ENCODE measurements around the gene C22orf23. TPM values are rescaled to one million over a fixed set of nuclear protein-coding genes. Genes with fewer than 3 reads are reported as not detected.

C22orf23 gene
- 0.29 and 0.72 TPM in 2 replicates for total RNA-seq

DNA sequence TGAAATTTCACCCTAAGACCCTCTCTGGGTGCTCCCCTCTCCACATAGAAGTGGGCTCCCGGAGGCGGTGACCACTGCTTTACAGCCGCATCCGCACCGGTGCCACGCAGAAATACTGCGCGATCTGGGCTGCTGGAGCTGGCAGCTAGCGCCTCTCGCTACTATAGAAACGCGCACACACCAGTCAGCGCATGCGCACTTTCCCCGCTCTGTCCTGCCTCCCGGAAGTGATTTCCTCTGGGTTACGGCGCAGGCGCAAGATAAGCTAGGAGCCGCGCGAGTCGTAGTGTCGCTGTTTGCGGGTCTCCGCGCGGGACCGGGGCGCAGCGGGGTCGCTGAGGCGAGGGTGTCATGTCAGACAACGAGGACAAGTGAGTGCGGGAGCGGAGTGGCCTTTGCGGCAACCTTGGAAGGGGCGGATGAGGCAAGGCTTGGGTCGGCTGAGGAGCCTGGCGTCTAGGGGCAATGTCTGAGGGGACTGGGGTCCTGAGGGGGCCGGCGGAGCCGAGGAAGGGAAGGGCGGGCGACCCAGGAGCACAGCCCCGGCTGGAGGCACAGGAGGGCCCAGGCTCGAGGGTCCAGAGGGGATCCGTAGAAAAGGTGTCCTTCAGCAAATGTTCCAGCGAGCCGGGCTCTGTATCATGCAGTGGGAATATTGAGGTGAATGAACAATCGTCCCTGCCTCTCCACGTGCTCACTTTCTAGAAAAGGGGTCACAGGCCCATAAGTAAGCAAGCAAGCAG, at the start of gene C22orf23, which contains the start of gene POLR2F:
Gene C22orf23, minus strand, starts transcription at position 165 of the 743 bp plus-strand sequence. CDS start 452 bp downstream, outside the sequence.
Gene POLR2F, plus strand, starts transcription at position 263 of the 743 bp plus-strand sequence. Its CDS starts 89 bp downstream, at position 352.
- H3K27me3 ChIP-seq (ENCODE audit: insufficient read depth, low read length), result no peaks in the 10 kb centered on the region
- peak within 1 kb of the TSS; percentile 100 for H3K4me3 ChIP-seq (ENCODE audit: insufficient read depth, low read length)
- peaks cover 19% of the 10 kb centered on the region for H3K36me3 ChIP-seq (ENCODE audit: insufficient read depth, low read length)
- peak within 1 kb of the TSS; percentile 93 for H3K4me2 ChIP-seq (ENCODE audit: insufficient read depth, low read length)
- TF ChIP-seq, protein P1, sequence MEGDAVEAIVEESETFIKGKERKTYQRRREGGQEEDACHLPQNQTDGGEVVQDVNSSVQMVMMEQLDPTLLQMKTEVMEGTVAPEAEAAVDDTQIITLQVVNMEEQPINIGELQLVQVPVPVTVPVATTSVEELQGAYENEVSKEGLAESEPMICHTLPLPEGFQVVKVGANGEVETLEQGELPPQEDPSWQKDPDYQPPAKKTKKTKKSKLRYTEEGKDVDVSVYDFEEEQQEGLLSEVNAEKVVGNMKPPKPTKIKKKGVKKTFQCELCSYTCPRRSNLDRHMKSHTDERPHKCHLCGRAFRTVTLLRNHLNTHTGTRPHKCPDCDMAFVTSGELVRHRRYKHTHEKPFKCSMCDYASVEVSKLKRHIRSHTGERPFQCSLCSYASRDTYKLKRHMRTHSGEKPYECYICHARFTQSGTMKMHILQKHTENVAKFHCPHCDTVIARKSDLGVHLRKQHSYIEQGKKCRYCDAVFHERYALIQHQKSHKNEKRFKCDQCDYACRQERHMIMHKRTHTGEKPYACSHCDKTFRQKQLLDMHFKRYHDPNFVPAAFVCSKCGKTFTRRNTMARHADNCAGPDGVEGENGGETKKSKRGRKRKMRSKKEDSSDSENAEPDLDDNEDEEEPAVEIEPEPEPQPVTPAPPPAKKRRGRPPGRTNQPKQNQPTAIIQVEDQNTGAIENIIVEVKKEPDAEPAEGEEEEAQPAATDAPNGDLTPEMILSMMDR (IDR thresholded peaks at IDR 0.05; ENCODE audit: extremely low read depth, low read depth, low read length), result no peak
- H3K9me3 ChIP-seq (ENCODE audit: low read depth, low read length), result no peaks in the 10 kb centered on the region
- peaks cover 37% of the 10 kb centered on the region for H3K79me2 ChIP-seq (ENCODE audit: insufficient read depth, low read length)
- H4K20me1 ChIP-seq (ENCODE audit: insufficient read depth, low read length), result peaks cover 6% of the 10 kb centered on the region
- DNase-seq (ENCODE audit: insufficient read length, low spot score, missing footprints), result peak; percentile 98
- H2AFZ ChIP-seq (ENCODE audit: low read length), result peak within 1 kb of the TSS; percentile 87
- peaks cover 15% of the 10 kb centered on the region for H3K4me1 ChIP-seq (ENCODE audit: insufficient read depth, low read length)
- H3K27ac ChIP-seq (ENCODE audit: low read depth, low read length), result peak within 1 kb of the TSS; percentile 76

DNA sequence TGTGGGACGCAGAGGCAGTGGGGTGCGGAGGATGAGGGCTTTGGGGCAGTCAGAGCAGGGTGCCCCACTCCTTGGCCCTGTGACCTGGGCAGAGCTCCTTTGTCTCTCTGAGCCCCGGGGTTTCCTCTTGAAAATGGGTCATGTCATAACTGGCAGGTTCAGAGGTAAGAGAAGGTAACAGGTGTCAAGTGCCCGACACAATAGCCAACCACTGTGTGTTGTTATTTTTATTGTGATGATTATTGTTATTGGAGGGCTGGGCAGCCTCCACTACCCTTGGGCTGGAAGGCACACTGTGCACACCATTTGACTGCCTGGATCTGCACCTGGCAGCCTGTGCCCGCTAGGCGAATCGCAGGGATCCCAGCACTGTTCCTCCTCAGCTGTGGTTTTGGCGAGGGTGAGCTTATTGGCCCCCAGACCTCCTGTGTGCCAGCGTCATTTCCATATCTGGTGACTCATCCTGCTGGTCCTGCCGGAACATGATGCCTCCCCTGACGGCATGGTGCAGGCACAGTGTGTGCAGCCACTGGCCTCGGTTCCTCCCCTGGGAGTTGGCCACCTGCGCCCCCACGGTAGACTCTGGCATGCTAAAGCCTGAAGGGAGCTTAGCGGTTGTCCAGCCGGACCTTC, 46.4 kb upstream of the C22orf23 start:
- Histone ChIP-seq H3K27me3 (ENCODE audit: insufficient read depth, low read length) (no peaks in the 10 kb centered on the region), H3K79me2 (ENCODE audit: insufficient read depth, low read length) (no peaks in the 10 kb centered on the region), H3K27ac (ENCODE audit: low read depth, low read length) (no peak overlapping the region), H4K20me1 (ENCODE audit: insufficient read depth, low read length) (no peaks in the 10 kb centered on the region), H3K9me3 (ENCODE audit: low read depth, low read length) (no peaks in the 10 kb centered on the region), H3K36me3 (ENCODE audit: insufficient read depth, low read length) (no peaks in the 10 kb centered on the region), H3K4me3 (ENCODE audit: insufficient read depth, low read length) (no peak overlapping the region), H3K4me1 (ENCODE audit: insufficient read depth, low read length) (peaks cover 6% of the 10 kb centered on the region), H3K4me2 (ENCODE audit: insufficient read depth, low read length) (peak overlapping the region; percentile 40), H2AFZ (ENCODE audit: low read length) (no peak overlapping the region)
- TF ChIP-seq, protein P1 (IDR thresholded peaks at IDR 0.05; ENCODE audit: extremely low read depth, low read depth, low read length), result no peak
- DNase-seq (ENCODE audit: insufficient read length, low spot score, missing footprints), result peak; percentile 97

DNA sequence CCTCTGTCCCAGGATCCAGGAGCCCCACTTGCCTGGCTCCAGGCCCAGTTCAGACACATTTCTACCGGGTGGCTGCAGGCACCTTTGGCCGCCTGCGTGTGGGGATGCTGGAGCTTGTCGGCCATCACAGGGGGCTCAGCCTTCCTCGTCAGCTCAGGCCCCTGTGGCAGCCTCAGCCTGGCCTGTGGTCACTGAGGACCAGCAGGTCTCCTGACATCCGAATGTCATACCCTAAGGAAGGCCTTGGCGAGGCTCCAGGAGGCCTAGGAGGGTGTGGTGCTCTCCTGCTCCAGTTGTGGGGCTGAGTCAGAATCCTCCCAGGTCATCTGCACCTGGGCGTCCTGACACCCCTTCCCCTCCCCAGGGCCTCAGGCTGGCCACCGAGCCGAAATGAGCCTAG, 45.8 kb upstream of the C22orf23 start:
- Histone ChIP-seq H3K4me1 (ENCODE audit: insufficient read depth, low read length) (peaks cover 6% of the 10 kb centered on the region), H3K79me2 (ENCODE audit: insufficient read depth, low read length) (no peaks in the 10 kb centered on the region), H3K27me3 (ENCODE audit: insufficient read depth, low read length) (no peaks in the 10 kb centered on the region), H3K4me2 (ENCODE audit: insufficient read depth, low read length) (no peak overlapping the region), H4K20me1 (ENCODE audit: insufficient read depth, low read length) (no peaks in the 10 kb centered on the region), H3K4me3 (ENCODE audit: insufficient read depth, low read length) (no peak overlapping the region), H3K9me3 (ENCODE audit: low read depth, low read length) (no peaks in the 10 kb centered on the region), H2AFZ (ENCODE audit: low read length) (no peak overlapping the region), H3K27ac (ENCODE audit: low read depth, low read length) (no peak overlapping the region), H3K36me3 (ENCODE audit: insufficient read depth, low read length) (no peaks in the 10 kb centered on the region)
- peak; percentile 46 for DNase-seq (ENCODE audit: insufficient read length, low spot score, missing footprints)
- TF ChIP-seq, protein P1 (IDR thresholded peaks at IDR 0.05; ENCODE audit: extremely low read depth, low read depth, low read length), result no peak

DNA sequence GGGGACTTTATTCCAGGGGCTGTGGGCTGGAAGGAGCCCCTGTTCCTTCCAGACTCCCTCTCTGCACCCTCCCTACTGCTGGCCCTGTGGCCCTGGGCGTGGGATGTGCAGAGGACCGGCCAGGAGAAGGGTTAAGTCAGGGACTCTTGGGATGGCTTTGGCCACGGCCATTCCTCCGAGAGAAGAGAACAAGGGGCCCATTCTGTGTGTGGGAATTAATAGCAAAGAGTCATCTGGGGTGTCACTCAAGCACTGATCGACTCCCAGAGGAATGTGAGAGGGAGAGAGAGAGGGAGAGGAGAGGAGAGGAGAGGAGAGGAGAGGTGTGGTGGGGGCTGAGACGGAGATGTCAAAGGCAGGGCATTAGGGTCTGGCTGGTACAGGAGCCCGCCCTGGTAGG, 45.1 kb upstream of the C22orf23 start:
- Histone ChIP-seq H3K27me3 (ENCODE audit: insufficient read depth, low read length) (no peaks in the 10 kb centered on the region), H3K79me2 (ENCODE audit: insufficient read depth, low read length) (no peaks in the 10 kb centered on the region), H3K4me2 (ENCODE audit: insufficient read depth, low read length) (no peak overlapping the region), H3K4me3 (ENCODE audit: insufficient read depth, low read length) (no peak overlapping the region), H4K20me1 (ENCODE audit: insufficient read depth, low read length) (no peaks in the 10 kb centered on the region), H3K4me1 (ENCODE audit: insufficient read depth, low read length) (peaks cover 6% of the 10 kb centered on the region), H3K9me3 (ENCODE audit: low read depth, low read length) (no peaks in the 10 kb centered on the region), H3K36me3 (ENCODE audit: insufficient read depth, low read length) (no peaks in the 10 kb centered on the region), H2AFZ (ENCODE audit: low read length) (no peak overlapping the region), H3K27ac (ENCODE audit: low read depth, low read length) (no peak overlapping the region)
- peak; percentile 55 for DNase-seq (ENCODE audit: insufficient read length, low spot score, missing footprints)
- TF ChIP-seq, protein P1 (IDR thresholded peaks at IDR 0.05; ENCODE audit: extremely low read depth, low read depth, low read length), result no peak

Measured in osteoblast (primary cell).